ENCODE results near the gene LRG1. TPM values are rescaled to one million over a fixed set of nuclear protein-coding genes. Genes with fewer than 3 reads are reported as not detected.
"Not testable (repeated sequence)": the region's sequence is repeated elsewhere in the genome, so short reads cannot be mapped to it uniquely, and the experiment has no call there.

Gene LRG1
- total and polyA plus RNA-seq, 8 donors = 0.58 to 17.9 (median 0.87) TPM

- DNase-seq (no peak), ATAC-seq (peak; percentile 48)
- no peaks in the 10 kb centered on the region for H3K9me3 ChIP-seq
- TF ChIP-seq CTCF (IDR thresholded peaks at IDR 0.05) = no peak
- H3K4me1 ChIP-seq = peaks cover 0 to 31% of the 10 kb centered on the region in 2 donors
- H3K27ac ChIP-seq = peak overlapping the region in 1 of 2 donors; percentile 57
- peaks cover 0 to 12% of the 10 kb centered on the region in 2 donors for H3K27me3 ChIP-seq
- H3K4me3 ChIP-seq = no peak overlapping the region
- H3K36me3 ChIP-seq = no peaks in the 10 kb centered on the region
- intact Hi-C loops (cut with DNase I) = no loop called here
These were observed 29.1 kb upstream of the LRG1 start for GRCh38 chr19:4568886-4569285.

- Histone ChIP-seq H3K27me3 (peaks cover 0 to 5% of the 10 kb centered on the region in 2 donors), H3K36me3 (no peaks in the 10 kb centered on the region), H3K9me3 (no peaks in the 10 kb centered on the region), H3K4me1 (peaks cover 0 to 38% of the 10 kb centered on the region in 2 donors), H3K4me3 (no peak overlapping the region), H3K27ac (peak overlapping the region in 1 of 2 donors; percentile 57)
- intact Hi-C loops (cut with DNase I) = no loop called here
- peak; percentile 68 for ATAC-seq
- TF ChIP-seq CTCF (IDR thresholded peaks at IDR 0.05) = peak; percentile 44 to 76
- peak in 2 of 4 donors; percentile 21 to 88 for DNase-seq
These were observed 27.8 kb upstream of the LRG1 start for GRCh38 chr19:4567584-4568071.

GRCh38 chr19:4566402-4567051 lies 26.7 kb upstream of the LRG1 start:
- intact Hi-C loops (cut with DNase I) = no loop called here
- no peak overlapping the region for H3K4me3 ChIP-seq
- H3K27ac ChIP-seq = no peak overlapping the region
- H3K36me3 ChIP-seq = no peaks in the 10 kb centered on the region
- peaks cover 0 to 47% of the 10 kb centered on the region in 2 donors for H3K4me1 ChIP-seq
- ATAC-seq = no peak
- TF ChIP-seq CTCF (IDR thresholded peaks at IDR 0.05) = no peak
- H3K27me3 ChIP-seq = peaks cover 0 to 3% of the 10 kb centered on the region in 2 donors
- DNase-seq = no peak
- H3K9me3 ChIP-seq = no peaks in the 10 kb centered on the region

- H3K4me1 ChIP-seq = peaks cover 0 to 66% of the 10 kb centered on the region in 2 donors
- H3K36me3 ChIP-seq; intact Hi-C loops (cut with DNase I); DNase-seq; H3K27me3 ChIP-seq; H3K9me3 ChIP-seq; H3K4me3 ChIP-seq: not testable (repeated sequence)
- ATAC-seq = peak; percentile 54
- peak overlapping the region in 1 of 2 donors; percentile 74 for H3K27ac ChIP-seq
These were observed 23.7 kb upstream of the LRG1 start for GRCh38 chr19:4563562-4563961.

GRCh38 chr19:4562085-4562484 lies 22.2 kb upstream of the LRG1 start:
- DNase-seq; H3K27me3 ChIP-seq; H3K36me3 ChIP-seq; H3K9me3 ChIP-seq; intact Hi-C loops (cut with DNase I); H3K4me3 ChIP-seq: not testable (repeated sequence)
- peak; percentile 65 for ATAC-seq
- Histone ChIP-seq H3K4me1 (peaks cover 0 to 66% of the 10 kb centered on the region in 2 donors), H3K27ac (peak overlapping the region in 1 of 2 donors; percentile 74)

- peak; percentile 43 for ATAC-seq
- no peaks in the 10 kb centered on the region for H3K27me3 ChIP-seq
- H3K9me3 ChIP-seq = no peaks in the 10 kb centered on the region
- H3K4me1 ChIP-seq = peaks cover 0 to 62% of the 10 kb centered on the region in 2 donors
- peak within 1 kb of the TSS in 1 of 2 donors; percentile 58 for H3K4me3 ChIP-seq
- intact Hi-C loops (cut with DNase I) = loop anchor here in 1 of 2 donors (5.0 kb wide), 1 partner anchor 78 kb away; the partner anchor contains the start of gene TNFAIP8L1
- no peak for TF ChIP-seq CTCF (IDR thresholded peaks at IDR 0.05)
- peak within 1 kb of the TSS; percentile 53 to 84 for H3K27ac ChIP-seq
- peaks cover 0 to 23% of the 10 kb centered on the region in 2 donors for H3K36me3 ChIP-seq
- DNase-seq = peak in 1 of 4 donors; percentile 78
These were observed 19.7 kb upstream of the LRG1 start, which contains the start of gene SEMA6B for GRCh38 chr19:4559569-4559968. Gene SEMA6B (minus strand): TSS chr19:4559684. CDS start chr19:4558457, 1,227 bp downstream.

Measured in left lung (tissue), 10 donors.